HS-27A (cell line): Measurements from ENCODE around the gene TTK.
A peak's percentile ranks its signal among the peaks of the same experiment; 100 is the strongest.

Source experiments
- DNase-seq: peaks from one replicate; pipeline ENCODE4 v3.0.0-alpha.2; 2012; ENCODE audit warnings: low read depth, missing footprints

Gene TTK

DNA sequence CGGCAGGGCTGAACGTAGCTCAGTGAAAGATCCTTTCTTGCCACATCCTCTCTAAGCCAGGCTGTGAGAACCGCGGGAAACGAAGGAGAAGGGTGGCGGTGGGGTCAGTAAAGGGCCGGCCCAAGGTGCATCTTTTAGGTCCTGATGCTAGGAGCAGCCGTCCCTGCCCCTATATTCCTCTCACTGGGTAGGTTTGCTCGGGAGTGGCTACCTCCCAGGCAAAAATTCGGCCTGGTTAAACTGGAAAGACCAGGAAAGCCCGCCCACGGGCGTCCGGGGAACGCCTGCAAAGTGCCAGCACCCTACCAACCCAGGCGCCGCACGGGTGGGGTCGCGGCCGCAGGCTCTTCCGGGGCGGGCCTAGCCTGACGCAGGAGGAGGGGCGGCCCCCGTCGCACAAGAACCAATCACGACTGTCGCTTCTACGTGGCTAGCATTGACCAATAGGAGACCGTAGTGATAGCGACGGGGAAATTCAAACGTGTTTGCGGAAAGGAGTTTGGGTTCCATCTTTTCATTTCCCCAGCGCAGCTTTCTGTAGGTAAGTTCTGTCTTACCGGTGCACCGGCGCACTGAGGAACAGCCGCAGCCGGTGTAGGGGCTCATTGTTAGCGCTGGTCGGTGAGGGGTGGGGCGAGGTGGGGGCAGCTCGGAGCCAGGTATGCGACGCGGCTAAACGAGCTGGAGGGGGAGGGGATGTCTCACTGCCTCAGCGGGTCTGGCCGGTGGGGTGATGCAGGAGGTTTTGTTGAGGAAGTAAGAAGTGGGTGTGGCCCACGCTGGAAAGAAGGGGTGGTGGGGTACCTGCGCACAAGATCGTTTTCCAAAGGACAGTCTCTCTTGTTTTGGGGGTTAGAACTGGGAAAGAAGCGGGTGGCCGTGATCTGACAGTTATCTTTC, at the start of gene TTK:
Gene TTK (plus strand): TSS at position 477 of the 900 bp plus-strand sequence. CDS start 1,195 bp downstream, outside the sequence.
- DNase-seq = peak; percentile 69

DNA sequence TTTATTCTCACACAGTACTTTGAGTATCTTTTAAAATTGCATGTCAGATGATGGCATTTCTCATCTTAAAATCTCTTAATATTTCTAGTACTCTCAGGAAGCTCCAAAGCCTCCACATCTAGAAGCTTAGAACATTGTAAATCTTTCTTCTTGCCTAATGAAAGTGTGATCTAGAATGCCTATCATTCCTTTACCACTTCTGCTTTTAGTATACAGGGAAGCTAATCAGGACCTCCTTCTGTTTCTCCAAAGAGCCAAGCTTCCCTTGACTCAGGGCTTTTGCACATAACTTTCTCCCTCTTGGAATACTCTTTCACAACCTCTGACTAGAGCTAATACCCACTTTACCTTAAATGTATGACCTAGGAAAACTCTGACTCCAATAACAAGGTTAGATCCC, 49.6 kb upstream of the TTK start:
- DNase-seq = no peak

DNA sequence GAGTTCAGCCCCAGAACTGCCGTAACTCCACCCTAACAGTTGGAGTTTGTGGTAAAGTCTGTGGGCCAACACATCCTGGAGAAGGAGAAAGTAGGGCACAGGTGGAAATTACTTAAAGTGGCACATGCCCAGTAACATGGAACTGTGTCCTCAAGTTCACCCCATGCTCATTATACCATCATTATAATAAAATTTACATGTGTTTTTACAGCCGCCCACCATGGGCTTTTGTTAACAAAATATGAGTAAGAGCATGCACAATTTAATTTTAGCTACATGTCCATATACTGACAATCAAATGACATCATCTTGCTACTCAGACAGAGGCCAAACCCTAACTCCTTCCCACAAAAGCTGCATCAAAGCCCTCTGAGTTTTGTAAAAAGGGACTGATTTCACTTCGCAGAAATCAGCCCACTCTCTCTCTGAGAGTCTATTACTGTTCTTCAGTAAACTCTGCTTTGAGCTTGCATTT, 39.8 kb upstream of the TTK start:
- no peak for DNase-seq

DNA sequence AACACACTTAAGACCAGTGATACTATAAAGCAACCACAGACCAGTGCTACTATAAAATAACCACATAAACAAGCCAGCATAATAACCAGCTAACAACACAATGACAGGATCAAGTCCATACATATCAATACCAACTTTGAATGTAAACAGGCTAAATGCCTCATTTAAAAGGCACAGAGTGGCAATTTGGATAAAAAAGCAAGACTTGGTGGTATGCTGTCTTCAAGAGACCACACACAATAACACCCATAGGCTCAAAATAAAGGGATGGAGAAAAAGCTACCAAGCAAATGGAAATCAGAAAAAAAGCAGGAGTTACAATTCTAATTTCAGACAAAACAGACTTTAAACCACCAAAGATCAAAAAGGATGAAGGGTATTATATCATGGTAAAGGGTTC, 37.3 kb upstream of the TTK start:
- DNase-seq = no peak

DNA sequence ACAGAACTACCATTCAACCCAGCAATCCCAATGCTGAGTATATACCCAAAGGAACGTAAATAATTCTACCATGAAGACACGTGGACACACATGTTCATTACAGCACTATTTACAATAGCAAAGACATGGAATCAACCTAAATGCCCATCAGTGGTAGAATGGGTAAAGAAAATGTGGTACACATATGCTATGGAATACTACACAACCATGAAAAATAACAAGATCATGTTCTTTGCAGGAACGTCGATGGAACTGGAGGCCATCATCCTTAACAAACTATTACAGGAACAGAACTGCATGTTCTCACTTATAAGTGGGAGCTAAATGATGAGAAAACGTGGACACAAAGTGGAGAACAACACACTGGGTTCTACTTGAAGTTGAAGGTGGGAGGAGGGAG, 34.7 kb upstream of the TTK start:
- no peak for DNase-seq

DNA sequence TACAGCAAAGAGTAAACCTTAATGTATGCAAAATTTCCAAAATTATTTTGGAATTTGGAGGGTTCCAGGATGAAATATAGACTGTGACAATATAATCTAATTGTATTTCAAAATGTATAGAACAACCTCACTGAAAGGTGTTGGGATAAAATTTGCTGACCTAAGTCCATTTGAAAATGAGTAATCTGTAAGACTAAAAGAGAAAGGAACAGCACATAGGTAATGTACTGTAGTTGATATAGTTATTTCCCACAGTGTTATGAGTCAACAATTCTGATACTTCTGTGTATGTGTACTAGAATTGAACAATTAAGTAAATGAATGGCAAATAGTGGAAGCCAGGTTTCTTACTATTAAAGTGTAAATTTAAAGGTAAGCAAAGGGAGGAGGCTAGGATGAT, 33.3 kb upstream of the TTK start:
- no peak for DNase-seq

DNA sequence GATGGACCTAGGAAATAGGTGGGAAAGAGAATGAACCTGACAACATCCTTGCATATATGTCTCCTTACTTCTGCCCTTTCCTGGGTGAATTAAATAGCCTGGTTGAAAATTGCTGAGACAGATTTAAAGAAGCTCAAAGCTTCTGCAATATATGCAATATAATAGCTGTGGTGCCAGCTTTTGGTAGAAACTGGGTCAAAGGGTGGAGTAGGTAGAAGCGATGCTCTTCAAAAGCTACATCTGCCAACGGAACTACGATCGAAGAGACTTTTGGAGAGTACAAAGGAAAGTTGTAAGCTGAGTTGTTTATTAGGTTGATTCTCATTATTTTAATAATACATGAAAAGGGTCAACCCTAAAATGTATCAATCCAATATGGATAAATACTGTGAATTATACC, 22.8 kb upstream of the TTK start:
- no peak for DNase-seq

DNA sequence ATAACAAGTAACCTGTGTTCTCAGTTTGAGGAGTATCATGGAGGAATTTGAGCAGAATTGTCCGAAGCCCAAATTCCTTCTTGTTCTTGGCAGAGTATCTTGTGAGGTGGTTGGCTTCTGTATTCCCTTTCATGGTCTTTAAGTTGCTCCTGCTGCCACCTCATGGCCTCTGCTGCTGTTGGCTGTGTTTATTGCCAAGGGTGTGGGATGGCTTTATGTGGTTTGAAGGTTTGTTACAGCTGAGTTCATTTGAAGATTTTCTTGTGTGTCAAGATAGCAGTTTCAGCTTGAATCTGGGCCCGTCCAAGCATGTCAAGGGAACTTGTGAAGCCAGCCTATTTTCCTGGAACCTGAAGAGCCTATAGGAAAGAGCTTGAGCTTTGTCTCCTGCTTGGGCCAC, 20.2 kb upstream of the TTK start:
- DNase-seq = no peak

DNA sequence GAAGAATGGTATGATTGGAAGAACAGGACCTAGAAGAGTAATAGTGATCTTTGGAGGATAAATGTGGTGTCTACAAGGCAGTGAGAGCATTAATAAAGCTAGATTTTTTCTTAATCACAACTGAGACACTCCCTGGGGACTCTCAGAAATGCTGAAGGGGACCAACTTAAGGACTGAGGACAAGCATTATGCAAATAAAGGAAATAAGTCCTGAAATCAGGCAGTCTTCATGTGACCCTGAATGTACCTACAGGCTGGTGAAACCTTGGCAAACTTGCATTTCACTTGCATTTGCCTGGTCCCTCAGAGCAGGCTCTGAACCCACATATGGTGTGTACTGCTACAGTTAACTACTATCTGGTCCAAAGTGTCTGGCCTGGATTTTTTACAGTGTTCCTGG, 19.3 kb upstream of the TTK start:
- DNase-seq = no peak

DNA sequence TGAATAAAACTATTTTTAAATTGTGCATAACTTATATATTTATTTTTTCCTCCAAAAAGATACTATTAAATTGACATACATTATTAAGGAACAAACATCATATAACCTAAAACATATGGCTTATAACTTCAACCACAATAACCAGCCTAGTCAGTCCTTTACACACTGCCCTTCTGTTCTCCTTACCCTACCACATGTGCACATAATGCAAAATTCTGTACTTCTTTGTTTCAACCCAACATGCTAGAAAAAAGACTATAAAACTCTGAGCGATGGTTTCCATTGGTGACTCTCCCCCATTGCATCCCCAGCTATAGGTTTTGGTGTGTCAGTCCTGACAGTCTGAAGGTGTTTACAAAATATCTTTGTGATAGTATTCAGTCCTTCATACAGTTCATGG, 14.8 kb upstream of the TTK start:
- no peak for DNase-seq

DNA sequence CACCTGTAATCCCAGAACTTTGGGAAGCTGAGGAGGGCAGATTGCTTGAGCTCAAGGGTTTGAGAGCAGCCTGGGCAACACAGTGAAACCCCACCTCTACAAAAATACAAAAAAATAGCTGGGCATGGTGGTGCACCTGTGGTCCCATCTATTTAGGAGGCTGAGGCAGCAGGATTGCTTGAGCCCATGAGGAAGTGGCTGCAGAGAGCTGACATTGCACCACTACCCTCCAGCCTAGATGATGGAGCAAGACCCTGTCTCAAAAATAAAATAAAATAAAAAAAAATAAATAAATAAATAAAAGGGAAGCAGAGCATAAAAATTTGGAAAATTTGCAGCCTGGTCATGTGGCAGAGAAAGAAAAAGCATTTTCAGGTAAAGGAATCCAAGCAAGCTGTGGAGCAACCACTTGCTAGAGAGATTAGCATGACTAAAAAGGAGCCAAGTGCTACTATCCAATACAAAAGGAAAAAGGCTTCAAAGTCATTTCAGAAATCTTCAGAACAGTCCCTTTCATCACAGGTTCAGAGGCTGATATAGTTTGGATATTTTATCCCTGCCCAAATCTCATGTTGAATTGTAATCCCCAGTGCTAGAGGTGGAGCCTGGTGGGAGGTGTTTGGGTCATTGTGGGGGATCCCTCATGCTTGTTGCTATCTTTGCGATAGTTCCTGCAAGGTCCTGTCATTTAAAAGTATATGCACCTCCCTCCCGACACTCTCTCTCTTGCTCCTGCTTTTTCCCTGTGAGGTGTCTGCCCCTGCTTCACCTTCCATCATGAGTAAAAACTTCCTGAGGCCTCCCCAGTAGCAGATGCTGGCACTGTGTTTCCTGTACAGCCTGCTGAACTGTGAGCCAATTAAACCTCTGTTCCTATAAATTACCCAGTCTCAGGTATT, 11.2 kb upstream of the TTK start:
- no peak for DNase-seq

DNA sequence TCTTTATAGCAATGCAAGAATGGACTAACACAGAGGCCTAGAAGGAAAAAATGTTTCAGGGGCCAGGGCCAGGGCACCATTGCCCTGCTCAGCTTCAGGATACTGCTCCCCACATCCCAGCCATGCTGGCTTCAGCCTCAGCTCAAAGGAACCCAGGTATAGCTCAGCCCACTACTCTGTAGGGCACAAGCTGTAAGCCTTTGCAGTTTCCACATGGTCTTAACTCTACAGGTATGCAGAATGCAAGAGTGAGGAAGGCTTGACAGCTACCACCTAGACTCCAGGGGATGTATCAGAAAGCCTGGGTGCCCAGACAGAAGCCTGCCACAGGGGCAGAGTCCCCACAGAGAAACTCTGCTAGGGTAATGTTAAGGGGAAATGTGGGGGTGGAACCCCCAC, 10.5 kb upstream of the TTK start:
- no peak for DNase-seq

DNA sequence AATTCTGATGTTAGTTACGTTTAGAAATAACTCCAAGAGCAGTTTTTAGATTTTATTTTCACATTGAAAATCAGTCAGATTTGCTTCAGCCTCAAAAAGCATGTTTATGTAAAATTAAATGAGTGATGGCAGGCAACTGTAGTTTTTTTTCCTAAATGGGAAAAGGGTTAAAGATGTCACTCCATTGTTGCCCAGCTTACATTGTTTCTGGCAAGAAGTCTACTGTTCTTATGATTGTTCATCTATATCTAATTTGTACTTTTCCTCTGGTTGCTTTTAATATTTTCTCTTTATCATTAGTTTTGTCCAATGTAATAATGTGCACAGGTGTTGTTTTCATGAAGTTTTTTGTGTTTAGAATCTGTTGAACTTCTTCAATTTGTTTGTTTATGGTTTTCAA, 6.7 kb upstream of the TTK start:
- no peak for DNase-seq

DNA sequence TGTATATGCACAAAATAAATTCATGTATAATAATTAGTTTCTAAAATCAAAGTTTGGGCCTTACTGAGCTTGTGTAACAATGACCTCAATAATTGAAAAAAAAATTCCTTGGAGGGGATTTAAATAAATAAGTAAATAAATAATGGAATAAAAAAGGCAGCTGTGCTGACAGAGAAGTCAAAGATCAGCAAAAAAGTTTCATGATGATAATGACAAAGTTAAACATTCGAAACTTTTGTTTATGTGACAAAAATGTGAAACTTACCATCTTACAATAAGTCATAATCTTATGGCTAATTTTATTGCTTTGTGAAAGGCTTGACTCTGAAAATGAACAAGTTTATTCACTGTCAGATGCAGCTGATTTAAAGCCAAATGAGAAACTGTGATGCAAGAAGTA, 3.1 kb upstream of the TTK start:
- DNase-seq = no peak

DNA sequence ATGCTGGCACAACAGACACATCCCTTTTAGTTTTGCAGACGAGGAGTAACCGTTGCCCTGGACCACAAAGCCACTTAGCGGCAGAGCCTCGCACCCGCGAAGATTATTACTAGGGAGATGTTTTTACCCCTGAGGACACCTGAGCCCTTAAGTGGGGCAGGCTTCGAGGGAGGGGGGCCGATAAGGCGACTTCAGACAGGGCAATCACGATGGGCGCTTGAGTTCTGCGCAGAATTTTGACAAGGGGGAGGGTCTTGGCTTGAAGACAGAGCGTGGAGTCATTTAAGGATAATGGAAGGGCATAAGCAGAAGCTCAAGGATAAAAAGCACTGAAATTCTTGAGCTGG, 650 bp upstream of the TTK start:
- DNase-seq = no peak

DNA sequence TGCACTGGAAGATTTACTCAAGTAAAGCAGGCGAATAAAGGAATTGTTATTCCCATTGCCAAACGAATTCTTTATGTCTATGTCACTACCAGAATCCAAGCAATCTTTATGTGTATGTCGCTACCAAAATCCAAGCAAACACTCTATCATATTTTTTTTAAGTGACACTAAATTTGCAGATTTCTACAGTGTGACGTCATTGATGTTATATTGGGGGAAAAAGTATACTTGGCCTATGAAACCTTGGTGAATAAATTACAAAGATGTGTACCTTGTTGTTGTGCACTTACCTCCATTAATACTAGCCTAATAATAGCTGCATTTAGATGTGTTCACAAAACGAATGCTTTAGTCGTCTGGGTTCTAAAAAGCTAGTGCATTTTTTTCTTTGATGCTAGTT, 957 bp downstream of the TTK start:
- DNase-seq = no peak

DNA sequence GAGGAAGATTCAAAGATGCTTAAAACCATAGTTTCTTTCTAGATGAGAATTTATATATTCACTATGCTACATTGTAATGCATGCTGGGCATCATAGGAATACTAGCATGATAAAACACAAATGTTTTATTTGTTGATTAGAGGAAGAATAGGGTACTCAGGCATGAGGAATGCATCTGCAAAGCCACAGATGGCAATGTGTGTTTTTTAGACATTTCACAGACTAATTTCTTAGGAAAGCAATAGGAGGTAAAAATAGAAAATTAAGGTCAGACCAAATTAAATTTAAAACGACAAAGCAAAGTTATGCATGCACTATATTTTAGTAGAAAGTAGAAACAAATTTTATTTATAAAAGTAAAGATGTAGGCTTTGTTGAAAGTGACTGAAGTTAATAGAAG, 2.1 kb downstream of the TTK start:
- DNase-seq = no peak

DNA sequence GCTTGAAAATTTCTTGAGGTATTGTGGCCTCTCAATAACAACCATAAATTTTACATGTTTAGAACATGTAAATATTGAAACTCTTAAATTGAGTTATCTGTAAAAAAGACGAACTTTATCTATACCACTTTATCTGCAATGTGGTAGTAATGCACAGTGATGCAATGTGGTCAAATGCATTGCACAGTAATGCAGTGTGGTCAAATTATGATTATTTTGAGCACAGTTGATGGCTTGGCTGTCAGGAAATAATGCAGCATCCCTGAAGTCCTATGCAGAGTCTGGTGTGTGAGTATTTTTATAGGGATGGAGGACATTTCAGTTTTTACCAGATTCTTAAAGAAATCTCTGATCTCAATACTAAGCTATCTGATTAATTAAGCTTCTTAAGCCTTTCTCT, 5.1 kb downstream of the TTK start:
- no peak for DNase-seq

DNA sequence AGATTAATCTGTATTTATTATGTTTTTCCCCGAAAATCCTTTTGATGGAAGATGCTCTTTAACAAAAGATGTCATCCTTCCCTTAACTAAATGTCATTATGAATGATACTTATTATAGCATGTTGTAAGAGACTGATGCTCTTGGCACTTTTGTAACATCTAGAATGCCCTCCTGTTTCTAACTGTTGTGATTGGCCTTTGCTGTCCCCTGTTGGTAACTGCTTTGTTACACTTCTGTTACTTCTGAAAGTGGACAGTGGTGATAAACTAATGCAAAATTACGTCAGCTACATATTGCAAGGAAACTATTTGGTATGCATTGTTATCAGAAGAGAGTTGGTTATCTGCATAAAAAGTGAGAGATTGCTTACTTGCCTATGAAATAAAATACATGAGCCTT, 5.8 kb downstream of the TTK start:
- DNase-seq = no peak

DNA sequence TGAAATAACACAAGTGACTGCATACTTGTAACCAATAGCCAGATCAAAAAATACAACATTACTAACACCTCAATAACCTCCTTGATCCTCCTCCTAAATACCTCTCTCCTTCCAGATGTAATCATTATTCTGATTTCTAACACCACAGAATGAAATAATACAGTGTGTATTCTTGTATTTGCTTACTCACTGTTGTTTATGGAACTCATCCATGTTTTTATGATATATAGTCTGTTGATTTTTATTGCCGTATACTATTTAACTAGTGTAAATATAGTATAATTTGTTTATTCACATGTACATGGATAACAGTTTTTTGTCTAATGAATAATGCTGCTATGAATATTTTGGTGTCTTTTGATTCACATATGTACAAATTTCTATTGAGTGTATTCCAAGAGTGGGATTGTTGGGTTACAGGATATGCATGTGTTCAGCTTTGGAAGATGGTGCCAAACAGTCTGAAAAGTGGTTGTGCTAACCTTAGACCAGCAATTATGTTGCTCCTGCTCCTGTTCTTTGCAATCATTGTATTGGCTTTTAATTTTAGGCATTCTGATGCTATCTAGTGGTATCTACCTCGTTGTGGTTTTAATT, 11.5 kb downstream of the TTK start:
- no peak for DNase-seq

DNA sequence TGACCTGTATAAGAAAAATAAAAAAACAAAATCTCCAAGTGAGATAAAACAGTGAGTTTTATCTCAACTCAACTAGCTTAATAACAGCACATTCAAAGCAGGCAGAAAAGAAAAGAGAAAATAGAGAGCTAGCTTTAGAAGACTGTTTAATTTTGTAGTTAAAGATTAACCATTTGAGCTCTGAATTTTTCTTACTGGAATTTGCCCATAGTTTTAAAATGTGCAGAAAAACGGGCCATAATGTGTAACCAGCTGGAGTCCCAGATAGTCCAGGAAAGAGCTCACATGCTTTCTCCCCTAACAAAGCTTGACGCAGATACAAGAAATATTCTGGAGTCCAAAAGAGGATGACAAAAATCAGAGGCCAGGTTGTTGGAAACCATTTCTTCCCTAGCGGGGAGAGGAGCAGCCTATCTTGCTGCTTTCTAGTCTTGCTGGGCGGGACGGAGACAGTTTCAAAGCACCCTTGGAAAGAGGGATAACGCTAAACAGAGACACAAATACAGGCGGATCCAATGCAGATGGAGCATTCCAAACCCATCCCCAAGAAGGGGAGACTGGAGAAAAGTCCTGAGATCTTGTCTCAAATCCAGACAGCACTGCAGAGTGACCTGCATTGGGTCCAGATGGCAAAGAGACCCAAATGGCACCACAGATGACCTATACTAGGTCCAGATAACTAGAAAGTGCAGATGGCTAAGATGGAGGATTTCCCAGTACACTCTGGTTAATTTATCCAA, 16.1 kb downstream of the TTK start:
- DNase-seq = no peak

DNA sequence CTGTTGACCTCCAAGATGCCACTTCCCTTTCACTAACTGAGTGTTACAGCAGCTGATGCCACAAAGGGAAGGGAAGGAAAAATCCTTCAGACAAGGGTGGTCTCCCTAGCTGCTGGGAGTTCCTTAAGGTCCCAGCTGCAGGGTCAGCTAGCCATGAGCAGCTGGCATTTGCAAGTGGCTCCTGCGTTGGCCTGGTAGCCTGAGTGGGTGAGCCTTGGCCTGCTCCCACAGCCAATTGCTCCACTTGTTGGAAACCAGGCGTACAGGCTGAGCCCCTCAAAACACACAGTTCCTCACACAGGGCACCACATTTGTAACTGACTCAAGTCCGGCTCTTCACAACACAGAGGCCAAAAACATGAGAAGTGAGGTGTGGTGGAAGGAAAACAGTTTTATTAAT, 16.7 kb downstream of the TTK start:
- DNase-seq = no peak
